MG63 (cell line): Measurements from ENCODE around the gene FERMT2. TPM values are rescaled to one million over a fixed set of nuclear protein-coding genes. Genes with fewer than 3 reads are reported as not detected.

ENCODE experiments used
- DNase-seq: peaks from one replicate; pipeline ENCODE4 v3.0.0-alpha.2; 2020
- H3K27me3 ChIP-seq: fragments of 250-450 bp; sonication (Bioruptor Pico); 2 replicates; pipeline ENCODE4 v1.5.1; 2020; ENCODE audit warnings: mild to moderate bottlenecking, moderate library complexity
- H3K36me3 ChIP-seq: fragments of 250-450 bp; sonication (Bioruptor Pico); 2 replicates; pipeline ENCODE4 v1.5.1; 2020; ENCODE audit warnings: mild to moderate bottlenecking, moderate library complexity
- H3K4me3 ChIP-seq: fragments of 250-450 bp; sonication (Bioruptor Pico); 2 replicates; pipeline ENCODE4 v1.5.1; 2020; ENCODE audit warnings: mild to moderate bottlenecking, moderate library complexity
- H3K9me3 ChIP-seq: fragments of 250-450 bp; sonication (Bioruptor Pico); 2 replicates; pipeline ENCODE4 v1.5.1; 2020; ENCODE audit warnings: mild to moderate bottlenecking, moderate library complexity
- total RNA-seq: library from RNA; depleted of rRNA; stranded (reverse); fragments of >200 nt; shearing (Covaris generic); gene quantifications from 2 replicates; pipeline ENCODE4 v1.2.3, GENCODE V29; 2014; ENCODE audit warnings: low replicate concordance; rRNA removed

Gene FERMT2, protein sequence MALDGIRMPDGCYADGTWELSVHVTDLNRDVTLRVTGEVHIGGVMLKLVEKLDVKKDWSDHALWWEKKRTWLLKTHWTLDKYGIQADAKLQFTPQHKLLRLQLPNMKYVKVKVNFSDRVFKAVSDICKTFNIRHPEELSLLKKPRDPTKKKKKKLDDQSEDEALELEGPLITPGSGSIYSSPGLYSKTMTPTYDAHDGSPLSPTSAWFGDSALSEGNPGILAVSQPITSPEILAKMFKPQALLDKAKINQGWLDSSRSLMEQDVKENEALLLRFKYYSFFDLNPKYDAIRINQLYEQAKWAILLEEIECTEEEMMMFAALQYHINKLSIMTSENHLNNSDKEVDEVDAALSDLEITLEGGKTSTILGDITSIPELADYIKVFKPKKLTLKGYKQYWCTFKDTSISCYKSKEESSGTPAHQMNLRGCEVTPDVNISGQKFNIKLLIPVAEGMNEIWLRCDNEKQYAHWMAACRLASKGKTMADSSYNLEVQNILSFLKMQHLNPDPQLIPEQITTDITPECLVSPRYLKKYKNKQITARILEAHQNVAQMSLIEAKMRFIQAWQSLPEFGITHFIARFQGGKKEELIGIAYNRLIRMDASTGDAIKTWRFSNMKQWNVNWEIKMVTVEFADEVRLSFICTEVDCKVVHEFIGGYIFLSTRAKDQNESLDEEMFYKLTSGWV
- 67.7 and 87.8 TPM in 2 replicates for total RNA-seq

DNA sequence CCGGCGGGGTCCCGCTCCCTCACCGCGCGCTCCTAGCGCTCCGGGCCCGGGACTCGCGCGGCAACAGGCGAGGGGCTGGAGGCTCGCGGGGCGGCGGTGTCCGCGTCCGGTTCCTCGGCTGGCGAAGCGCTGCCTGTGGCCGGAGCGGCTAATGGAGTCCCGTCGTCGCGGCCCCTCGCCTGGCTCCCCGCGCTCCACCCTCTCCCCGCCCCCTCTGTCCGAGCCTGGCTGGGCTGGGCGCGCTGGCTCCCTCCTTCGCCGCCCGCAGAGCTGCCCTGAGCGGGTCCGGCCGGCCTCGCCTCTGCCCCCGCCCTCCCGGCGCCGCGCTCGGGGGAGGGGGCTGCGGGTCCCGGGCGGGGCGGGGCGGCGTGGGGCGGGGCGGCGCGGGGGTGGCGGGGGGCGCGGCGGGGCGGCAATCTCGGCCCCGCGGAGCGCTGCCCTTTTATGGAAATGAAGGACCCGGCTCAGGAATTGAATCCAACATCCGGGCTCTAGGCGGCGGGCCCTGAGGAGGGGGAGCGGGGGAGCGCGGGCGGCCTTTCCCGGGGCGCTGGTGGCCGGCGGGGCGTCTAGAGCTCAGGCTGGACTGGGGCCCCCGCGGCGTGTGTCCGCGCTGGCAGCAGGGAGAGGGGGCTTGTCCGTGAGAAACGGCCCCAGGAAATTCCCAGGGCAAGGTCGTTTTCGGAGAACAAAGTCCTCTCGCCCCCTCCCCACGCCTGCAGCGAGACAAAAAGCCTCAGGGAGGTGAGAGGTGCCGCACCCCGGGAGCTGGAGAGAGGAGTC, at the start of gene FERMT2:
Gene FERMT2, minus strand, starts transcription at position 153 of the 783 bp plus-strand sequence. CDS start 482 bp downstream, outside the sequence.
- DNase-seq: peak; percentile 84
- no peaks in the 10 kb centered on the region for H3K27me3 ChIP-seq

DNA sequence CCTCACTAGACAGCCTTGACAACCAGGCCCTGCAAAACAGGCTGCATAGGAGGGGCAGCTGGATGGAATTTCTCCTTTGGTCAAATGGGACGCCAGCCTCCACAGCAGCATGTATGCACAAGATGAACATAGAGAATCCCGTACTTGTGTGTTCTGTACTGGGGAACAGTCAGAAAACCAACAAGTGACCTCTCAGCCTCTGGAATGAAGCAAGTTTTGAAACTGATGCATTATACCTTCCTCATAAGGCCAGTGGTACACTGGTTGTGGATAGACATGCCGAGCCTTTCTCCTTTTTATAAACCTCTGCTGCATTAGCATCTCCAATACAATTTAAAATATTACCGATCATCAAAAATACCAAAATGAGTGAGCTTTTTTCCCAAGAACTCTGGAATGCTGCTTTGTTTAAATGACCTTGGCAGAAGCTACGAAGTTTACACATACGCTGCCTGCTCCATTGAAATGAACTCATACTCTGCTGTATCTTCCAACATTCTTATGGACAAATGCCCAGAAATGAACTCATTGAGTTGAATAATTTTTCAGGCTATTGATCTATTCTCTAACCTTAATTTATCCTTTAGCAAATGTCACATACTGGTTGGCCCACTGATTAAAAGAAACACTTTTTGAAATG, 47.6 kb upstream of the FERMT2 start:
- Histone ChIP-seq H3K9me3 (no peaks in the 10 kb centered on the region), H3K36me3 (no peaks in the 10 kb centered on the region), H3K27me3 (no peaks in the 10 kb centered on the region), H3K4me3 (no peak overlapping the region)
- peak; percentile 25 for DNase-seq

More for the DNA sequence above, at the start of gene FERMT2:
- H3K36me3 ChIP-seq: peaks cover 15% of the 10 kb centered on the region
- peak within 1 kb of the TSS; percentile 66 for H3K4me3 ChIP-seq
- H3K9me3 ChIP-seq: no peaks in the 10 kb centered on the region

DNA sequence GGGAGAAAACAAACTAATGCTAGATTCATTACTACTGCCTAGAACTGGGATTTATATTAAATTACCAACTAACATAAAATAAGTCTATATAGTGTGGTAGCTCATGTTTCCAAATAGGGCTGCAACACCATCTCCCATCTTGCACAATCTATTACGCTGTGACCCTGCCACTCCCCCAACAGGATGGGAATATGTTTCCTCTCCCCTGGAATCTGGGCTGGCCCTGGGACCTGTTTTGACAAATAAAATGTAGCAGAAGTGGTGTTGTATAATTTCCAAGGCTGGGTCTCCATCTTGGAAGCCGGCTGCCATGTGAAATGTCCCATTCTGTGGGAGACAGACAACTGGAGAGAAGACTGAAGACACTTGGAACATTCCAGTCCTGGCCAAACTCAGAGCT, 45.6 kb upstream of the FERMT2 start:
- Histone ChIP-seq H3K9me3 (no peaks in the 10 kb centered on the region), H3K27me3 (no peaks in the 10 kb centered on the region), H3K36me3 (no peaks in the 10 kb centered on the region), H3K4me3 (no peak overlapping the region)
- DNase-seq: no peak

DNA sequence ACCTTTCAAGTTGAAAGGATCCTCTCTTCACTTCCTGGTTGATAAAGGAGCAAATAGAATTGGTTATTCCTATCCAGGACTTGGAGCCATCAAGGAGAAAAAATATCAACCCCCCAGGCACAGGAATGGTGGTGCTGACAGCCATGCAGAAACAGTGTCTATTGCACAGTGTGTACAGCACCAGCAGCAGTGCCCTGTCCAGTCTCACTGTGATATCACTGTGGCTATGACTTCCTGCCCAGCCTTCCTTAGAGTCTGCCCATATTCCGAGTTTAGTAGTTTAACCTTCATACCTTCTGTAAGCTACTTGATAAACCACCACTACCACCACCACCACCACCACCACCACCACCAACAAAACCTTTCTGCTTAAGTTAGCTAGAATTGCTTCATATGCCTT, 45.1 kb upstream of the FERMT2 start:
- Histone ChIP-seq H3K36me3 (no peaks in the 10 kb centered on the region), H3K27me3 (no peaks in the 10 kb centered on the region), H3K4me3 (no peak overlapping the region), H3K9me3 (no peaks in the 10 kb centered on the region)
- no peak for DNase-seq

DNA sequence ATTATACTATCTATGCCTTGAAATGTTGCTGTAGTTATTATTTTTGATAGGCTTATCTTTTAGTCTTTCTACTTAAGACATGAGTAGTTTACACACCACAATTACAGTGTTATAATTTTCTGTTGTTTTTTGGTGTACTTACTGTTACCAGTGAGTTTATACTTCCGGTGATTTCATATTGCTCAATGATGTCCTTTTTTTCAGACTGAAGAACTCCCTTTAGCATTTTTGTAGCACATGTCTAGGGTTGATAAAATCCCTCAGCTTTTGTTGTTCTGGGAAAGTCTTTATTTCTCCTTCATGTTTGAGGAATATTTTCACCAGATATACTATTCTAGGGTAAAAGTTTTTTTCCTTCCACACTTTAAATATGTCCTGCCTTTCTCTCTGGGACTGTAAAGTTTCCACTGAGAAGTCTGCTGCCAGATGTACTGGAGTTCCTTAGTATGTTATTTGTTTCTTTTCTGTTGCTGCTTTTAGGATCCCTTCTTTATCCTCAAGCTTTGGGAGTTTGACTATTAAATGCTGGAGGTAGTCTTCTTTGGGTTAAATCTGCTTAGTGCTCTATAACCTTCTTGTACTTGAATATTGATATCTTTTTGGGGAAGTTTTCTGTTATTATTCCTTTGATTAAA, 41.5 kb upstream of the FERMT2 start:
- DNase-seq: no peak

DNA sequence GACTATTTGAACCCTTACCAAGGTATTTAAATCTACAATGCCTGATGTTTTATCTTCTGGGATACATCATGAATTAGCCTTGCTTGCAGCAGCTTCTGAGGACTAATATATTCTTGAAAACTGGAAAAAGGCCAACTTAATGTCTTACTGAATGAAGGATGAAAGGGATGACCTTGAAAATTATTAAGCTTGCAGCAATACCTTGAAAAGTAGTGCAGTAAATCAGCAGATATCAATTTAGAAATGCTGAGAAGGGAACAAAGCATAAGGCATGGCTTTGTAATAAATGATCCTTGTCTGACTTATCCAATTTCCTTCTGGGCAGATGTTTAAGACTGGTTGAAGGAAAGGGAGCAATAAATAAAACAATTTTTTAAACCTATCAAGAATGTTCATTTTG, 37.3 kb upstream of the FERMT2 start:
- Histone ChIP-seq H3K27me3 (no peaks in the 10 kb centered on the region), H3K9me3 (no peaks in the 10 kb centered on the region), H3K36me3 (no peaks in the 10 kb centered on the region), H3K4me3 (no peak overlapping the region)
- no peak for DNase-seq

More for the DNA sequence above, 41.5 kb upstream of the FERMT2 start:
- Histone ChIP-seq H3K36me3 (no peaks in the 10 kb centered on the region), H3K4me3 (no peak overlapping the region), H3K27me3 (no peaks in the 10 kb centered on the region), H3K9me3 (no peaks in the 10 kb centered on the region)

DNA sequence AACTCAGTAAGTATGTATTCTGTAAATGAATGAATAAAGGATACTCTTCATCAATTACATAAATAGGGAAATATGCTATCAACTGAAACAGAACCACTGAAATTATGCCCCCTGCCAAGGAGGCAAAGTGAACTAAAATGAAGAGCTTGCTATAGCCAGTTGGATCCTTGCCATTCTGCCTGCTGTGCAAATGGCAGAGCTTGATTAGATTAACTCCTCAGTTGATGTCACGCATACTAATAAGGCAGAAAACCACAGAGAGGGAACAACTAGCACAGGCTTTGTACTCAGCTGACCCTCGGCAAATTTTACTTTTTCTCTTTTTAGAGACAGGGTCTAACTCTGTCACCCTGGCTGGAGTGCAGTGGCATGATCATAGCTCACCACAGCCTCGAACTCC, 36.7 kb upstream of the FERMT2 start:
- no peaks in the 10 kb centered on the region for H3K27me3 ChIP-seq
- DNase-seq: no peak
- H3K36me3 ChIP-seq: no peaks in the 10 kb centered on the region
- H3K4me3 ChIP-seq: no peak overlapping the region
- no peaks in the 10 kb centered on the region for H3K9me3 ChIP-seq

DNA sequence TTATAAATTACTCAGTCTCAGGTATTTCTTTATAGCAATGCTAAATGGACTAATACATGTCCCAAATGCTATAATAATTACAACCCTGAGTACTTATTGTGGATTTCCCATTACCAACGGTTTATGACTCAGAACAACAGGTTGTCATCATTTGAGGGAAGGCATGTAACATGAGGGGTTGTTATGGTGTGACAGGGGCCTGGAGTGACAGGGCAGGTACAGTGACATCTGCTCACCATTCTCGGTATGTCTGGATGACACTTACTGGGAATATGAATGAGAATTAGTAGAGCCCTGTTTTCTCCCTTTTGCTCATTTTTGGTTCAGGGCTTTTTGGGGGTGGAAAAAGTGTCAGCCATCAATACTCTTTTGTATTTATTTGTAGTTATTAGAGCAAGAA, 36.2 kb upstream of the FERMT2 start:
- no peak for DNase-seq
- Histone ChIP-seq H3K36me3 (no peaks in the 10 kb centered on the region), H3K9me3 (no peaks in the 10 kb centered on the region), H3K4me3 (no peak overlapping the region), H3K27me3 (no peaks in the 10 kb centered on the region)

DNA sequence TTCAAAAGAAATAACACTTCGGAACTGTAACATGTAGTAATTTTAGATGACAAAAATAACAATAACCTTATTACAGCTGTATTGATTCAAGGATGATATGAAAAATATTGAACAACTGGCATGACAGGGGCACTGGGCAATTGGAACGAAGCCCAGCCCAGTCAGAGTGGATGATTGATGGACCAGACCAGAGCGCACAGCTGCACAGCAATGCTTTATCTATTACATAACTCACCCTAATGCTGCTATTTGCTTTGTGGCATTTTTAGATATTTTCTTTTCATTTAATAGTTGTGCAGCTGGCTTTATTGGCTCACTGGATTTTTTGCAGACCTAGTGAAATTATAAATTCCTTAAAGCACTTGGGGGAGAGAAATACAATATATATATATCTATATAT, 26.9 kb upstream of the FERMT2 start:
- no peaks in the 10 kb centered on the region for H3K27me3 ChIP-seq
- DNase-seq: no peak
- no peaks in the 10 kb centered on the region for H3K36me3 ChIP-seq
- H3K4me3 ChIP-seq: no peak overlapping the region
- no peaks in the 10 kb centered on the region for H3K9me3 ChIP-seq

DNA sequence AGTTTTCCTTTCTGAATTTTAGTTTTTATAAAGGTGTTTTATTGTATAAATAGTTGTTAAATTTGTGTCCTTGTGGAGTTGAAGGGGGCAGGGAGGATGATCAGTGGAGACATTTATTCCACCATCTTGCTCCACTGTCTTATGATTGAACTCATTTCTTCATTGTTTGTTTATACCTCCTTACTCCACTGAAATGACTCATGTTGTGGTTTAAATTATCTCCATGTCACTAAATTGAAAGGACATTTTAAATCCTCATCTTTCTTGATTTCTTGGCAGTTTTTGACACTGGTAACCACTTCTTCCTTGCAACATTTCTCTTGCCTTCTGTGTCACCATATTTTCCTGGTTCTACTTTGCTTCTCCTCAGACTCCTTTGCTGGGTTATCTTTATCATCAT, 23.6 kb upstream of the FERMT2 start:
- no peaks in the 10 kb centered on the region for H3K27me3 ChIP-seq
- H3K36me3 ChIP-seq: no peaks in the 10 kb centered on the region
- no peaks in the 10 kb centered on the region for H3K9me3 ChIP-seq
- H3K4me3 ChIP-seq: no peak overlapping the region
- DNase-seq: no peak

DNA sequence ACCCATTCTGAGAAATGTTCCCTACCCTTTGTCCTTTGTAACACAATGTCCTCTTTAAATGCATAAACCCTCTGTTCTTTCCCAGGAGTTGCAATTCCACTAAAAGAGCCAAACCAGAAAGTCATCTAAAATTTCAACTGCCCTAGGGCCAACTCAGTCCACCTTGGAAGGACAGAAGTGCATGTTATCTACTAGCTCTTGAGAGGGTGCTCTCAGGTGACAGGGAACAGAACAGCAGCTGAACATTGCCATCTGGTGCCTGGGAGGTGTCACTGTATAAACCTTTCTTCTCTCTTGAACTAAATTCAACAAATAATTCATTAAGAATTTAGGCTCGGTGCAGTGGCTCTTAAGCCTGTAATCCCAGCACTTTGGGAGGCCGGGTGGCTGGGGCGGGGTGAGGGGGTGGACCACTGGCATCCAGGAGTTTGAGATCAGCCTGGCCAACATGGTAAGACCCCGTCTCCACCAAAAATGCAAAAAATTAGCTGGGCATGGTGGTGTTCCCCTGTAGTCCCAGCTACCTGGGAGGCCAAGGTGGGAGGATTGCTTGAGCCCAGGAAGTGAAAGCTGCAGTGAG, 10.3 kb upstream of the FERMT2 start:
- DNase-seq: peak; percentile 12
- H3K4me3 ChIP-seq: no peak overlapping the region
- no peaks in the 10 kb centered on the region for H3K36me3 ChIP-seq
- H3K27me3 ChIP-seq: no peaks in the 10 kb centered on the region
- no peaks in the 10 kb centered on the region for H3K9me3 ChIP-seq

DNA sequence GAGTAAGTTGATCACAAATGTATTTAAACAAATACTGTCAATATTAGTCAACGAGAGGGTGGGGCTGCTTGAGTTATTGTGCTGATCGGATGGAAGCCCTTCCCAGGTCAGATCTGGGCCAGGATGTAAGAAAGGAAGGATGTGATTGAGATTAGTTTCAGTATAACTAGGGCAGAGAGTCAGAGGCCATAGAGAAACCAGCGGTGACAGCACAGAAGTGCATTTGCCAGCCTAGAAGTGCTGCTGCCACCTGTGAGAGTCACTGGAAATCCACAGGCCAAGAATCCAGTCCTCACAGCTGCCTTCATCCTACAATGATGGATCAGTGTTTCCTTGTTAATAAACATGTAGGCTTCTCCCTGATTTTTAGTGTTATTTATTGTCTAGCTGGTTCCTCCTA, 9.8 kb upstream of the FERMT2 start:
- H3K27me3 ChIP-seq: no peaks in the 10 kb centered on the region
- no peak for DNase-seq
- H3K4me3 ChIP-seq: no peak overlapping the region
- H3K36me3 ChIP-seq: no peaks in the 10 kb centered on the region
- no peaks in the 10 kb centered on the region for H3K9me3 ChIP-seq

DNA sequence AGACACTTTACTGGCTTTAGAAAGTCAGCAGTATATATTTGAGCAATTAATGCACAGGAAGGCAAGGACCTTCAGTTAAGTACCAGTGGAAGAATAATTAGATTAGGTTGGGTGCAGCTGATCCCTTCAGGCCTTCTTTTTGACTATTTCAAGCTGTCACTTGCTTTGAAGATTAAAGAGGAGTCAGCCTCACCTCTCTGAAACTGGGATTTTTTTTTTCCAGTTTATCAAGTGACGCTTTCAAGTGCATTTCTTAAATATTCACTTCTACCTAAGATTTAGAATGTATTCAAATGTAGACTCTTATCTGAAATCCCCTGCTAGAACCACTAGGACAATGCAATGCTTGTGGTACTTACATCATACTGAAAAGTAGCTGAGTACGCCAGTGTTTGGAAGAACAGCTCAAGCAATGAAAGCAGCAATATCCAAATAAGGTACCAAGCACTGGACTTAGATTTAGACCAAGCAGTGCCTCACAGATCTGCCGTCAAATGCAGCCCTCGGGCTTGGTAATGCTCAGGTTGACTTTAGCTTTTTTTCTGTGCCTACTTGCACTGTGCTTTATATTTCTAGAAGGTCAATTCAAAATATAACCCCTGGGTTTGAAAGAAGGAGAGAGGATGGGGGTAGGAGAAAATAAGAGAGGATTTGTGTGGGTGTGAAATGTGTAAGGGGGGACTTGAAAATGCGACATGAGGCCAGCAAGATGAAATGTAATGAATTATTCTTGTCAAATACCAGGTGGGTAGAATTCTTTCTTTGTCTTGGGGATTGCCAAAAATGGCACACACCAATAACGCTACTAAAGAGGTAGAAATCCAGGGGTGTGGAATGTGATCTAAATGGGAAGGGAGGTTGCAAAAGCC, 3.7 kb upstream of the FERMT2 start:
- Histone ChIP-seq H3K4me3 (no peak overlapping the region), H3K27me3 (no peaks in the 10 kb centered on the region), H3K9me3 (no peaks in the 10 kb centered on the region), H3K36me3 (no peaks in the 10 kb centered on the region)
- DNase-seq: no peak

DNA sequence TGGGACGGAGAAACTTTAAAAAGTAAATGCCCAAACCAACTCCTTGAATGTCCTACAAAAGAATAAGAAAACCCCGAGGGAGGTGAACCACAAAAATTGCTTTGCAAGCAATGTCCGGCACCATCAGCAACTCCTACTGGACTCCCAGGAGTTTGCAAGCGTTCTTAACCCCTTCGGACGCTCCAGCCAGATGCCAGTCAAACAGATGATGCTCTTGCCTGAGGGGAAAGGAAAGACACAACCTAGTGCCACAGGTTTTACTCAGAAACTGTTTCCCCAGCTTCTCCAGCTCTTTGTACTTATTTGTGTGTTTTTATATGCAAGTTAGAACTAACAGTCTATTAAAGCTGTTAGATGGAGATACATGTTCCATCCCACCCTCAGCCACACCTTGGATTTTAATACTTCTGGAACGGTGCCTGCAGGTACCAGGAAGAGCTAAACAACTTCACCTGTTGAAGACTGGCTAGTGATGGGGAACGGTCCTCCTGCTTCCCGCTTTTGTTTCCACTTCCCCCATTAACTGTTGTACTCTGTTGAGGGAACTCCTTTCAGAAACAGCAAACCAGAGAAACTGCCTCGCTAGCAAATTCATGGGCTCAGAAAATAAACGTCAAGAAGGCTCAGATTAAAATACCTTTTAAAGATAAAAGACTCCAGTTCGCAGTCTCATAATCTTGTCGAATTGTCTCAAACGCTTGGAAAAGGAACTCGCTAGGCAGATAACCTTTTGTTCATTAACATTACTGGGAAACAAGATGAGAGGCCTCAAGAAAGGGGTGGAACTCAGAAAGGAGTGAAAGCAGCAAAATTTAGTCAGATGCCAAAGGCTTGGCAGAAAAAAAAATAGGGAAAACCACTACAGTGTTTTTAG, 1.1 kb upstream of the FERMT2 start:
- DNase-seq: peak; percentile 69
- H3K36me3 ChIP-seq: peaks cover 13% of the 10 kb centered on the region
- no peaks in the 10 kb centered on the region for H3K9me3 ChIP-seq
- H3K27me3 ChIP-seq: no peaks in the 10 kb centered on the region
- H3K4me3 ChIP-seq: peak overlapping the region; percentile 66
